ENCODE data around the gene DPEP2.
"Not testable (repeated sequence)": the region's sequence is repeated elsewhere in the genome, so short reads cannot be mapped to it uniquely, and the experiment has no call there.

The DPEP2 gene, protein sequence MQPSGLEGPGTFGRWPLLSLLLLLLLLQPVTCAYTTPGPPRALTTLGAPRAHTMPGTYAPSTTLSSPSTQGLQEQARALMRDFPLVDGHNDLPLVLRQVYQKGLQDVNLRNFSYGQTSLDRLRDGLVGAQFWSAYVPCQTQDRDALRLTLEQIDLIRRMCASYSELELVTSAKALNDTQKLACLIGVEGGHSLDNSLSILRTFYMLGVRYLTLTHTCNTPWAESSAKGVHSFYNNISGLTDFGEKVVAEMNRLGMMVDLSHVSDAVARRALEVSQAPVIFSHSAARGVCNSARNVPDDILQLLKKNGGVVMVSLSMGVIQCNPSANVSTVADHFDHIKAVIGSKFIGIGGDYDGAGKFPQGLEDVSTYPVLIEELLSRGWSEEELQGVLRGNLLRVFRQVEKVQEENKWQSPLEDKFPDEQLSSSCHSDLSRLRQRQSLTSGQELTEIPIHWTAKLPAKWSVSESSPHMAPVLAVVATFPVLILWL

DNA sequence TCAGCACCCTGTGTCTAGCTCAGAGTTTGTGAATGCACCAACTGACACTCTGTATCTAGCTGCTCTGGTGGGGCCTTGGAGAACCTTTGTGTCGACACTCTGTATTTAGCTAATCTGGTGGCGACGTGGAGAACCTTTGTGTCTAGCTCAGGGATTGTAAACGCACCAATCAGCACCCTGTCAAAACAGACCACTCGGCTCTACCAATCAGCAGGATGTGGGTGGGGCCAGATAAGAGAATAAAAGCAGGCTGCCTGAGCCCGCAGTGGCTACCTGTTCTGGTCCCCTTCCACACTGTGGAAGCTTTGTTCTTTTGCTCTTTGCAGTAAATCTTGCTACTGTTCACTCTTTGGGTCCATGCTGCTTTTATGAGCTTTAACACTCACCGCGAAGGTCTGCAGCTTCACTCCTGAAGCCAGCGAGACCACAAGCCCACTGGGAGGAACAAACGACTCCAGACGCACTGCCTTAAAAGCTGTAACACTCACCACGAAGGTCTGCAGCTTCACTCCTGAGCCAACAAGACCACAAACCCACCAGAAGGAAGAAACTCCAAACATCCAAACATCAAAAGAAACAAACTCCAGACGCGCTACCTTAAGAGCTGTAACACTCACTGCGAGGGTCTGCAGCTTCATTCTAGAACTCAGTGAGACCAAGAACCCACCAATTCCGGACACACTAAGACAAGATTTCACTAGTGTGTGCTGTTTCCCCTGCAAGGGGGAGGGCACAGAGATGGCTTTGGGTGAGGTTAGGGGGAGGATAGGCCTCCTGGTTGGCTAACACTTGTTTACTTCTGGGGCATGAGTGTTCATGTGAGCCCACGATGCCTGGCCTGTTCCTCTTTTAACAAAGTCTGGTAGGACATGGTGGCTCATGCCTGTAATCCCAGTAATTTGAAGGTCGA is at the start of gene DPEP2:
DPEP2 (minus strand) TSS at position 706 of the 910 bp plus-strand sequence. CDS start 6,272 bp downstream, outside the sequence.
- DNase-seq (ENCODE audit: low read depth, low spot score); H3K4me3 ChIP-seq (ENCODE audit: low read depth, low read length); in situ Hi-C loops (cut with HindIII; ENCODE audit: low sequenced_read_pairs): not testable (repeated sequence)

DNA sequence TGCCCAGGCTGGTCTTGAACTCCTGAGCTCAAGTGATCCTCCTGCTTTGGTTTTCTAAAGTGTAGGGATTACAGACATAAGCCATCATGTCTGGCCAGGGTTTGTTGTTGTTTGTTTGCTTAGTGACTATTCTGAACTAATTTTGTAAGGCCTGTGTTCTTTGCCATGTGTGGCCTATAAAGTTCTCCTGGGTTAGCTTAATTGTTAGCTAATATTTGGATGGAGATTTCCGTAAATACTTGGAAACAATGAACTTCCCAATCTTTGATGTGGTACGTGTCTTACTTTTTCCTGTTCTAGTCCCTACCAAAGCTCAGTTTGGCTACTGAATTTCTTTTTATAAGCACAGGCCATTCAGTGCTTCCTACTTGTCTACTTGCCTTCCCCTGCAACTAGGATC is 48.7 kb upstream of the DPEP2 start:
- H3K4me3 ChIP-seq (ENCODE audit: low read depth, low read length): no peak overlapping the region
- DNase-seq (ENCODE audit: low read depth, low spot score): no peak
- in situ Hi-C loops (cut with HindIII; ENCODE audit: low sequenced_read_pairs): no loop called here
- no peak for TF ChIP-seq CTCF (IDR thresholded peaks at IDR 0.05; ENCODE audit: low read depth, low read length)

- no peak for TF ChIP-seq CTCF (IDR thresholded peaks at IDR 0.05; ENCODE audit: low read depth, low read length)
- no peak for DNase-seq (ENCODE audit: low read depth, low spot score)
- in situ Hi-C loops (cut with HindIII; ENCODE audit: low sequenced_read_pairs): no loop called here
- no peak overlapping the region for H3K4me3 ChIP-seq (ENCODE audit: low read depth, low read length)
Observed at GRCh38 chr16:68046106-68046505, 46.8 kb upstream of the DPEP2 start.

- TF ChIP-seq CTCF (IDR thresholded peaks at IDR 0.05; ENCODE audit: low read depth, low read length): no peak
- in situ Hi-C loops (cut with HindIII; ENCODE audit: low sequenced_read_pairs): no loop called here
- DNase-seq (ENCODE audit: low read depth, low spot score): no peak
- H3K4me3 ChIP-seq (ENCODE audit: low read depth, low read length): no peak overlapping the region
Observed at GRCh38 chr16:68041783-68042182, 42.5 kb upstream of the DPEP2 start.

DNA sequence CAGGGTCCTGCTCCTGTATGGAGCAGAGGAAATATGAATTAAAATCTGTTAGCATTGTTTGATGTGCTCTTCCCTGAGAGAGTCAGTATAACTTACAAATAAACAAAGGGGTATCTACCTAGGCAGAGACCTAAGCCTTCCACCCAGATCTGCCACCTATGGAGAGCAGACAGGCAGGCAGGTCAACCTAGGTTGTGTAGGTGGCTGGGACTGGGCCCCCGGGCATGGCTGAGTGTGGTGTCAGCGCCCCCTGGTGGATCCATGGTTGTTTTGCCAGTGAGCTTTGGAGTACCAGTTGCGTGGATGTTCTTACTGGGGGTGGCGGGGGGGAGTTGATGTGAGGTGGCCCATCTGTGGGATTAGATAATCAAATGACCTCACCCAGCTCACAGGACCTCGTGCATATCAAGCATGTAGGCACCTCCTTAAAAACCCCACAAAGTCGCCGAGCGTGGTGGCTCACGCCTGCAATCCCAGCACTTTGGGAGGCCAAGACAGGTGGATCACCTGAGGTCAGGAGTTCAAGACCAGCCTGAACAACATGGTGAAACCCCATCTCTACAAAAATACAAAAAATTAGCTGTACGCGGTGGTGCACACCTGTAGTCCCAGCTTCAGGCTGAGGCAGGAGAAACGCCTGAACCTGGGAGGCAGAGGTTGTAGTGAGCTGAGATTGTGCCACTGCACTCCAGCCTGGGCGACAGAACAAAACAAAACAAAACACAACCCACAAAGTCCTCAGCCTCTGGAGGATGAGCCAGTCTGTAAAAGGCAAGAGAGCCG is 41.4 kb upstream of the DPEP2 start:
- H3K4me3 ChIP-seq (ENCODE audit: low read depth, low read length): no peak overlapping the region
- TF ChIP-seq CTCF (IDR thresholded peaks at IDR 0.05; ENCODE audit: low read depth, low read length): peak; percentile 87
- DNase-seq (ENCODE audit: low read depth, low spot score): peak; percentile 61
- in situ Hi-C loops (cut with HindIII; ENCODE audit: low sequenced_read_pairs): no loop called here

DNA sequence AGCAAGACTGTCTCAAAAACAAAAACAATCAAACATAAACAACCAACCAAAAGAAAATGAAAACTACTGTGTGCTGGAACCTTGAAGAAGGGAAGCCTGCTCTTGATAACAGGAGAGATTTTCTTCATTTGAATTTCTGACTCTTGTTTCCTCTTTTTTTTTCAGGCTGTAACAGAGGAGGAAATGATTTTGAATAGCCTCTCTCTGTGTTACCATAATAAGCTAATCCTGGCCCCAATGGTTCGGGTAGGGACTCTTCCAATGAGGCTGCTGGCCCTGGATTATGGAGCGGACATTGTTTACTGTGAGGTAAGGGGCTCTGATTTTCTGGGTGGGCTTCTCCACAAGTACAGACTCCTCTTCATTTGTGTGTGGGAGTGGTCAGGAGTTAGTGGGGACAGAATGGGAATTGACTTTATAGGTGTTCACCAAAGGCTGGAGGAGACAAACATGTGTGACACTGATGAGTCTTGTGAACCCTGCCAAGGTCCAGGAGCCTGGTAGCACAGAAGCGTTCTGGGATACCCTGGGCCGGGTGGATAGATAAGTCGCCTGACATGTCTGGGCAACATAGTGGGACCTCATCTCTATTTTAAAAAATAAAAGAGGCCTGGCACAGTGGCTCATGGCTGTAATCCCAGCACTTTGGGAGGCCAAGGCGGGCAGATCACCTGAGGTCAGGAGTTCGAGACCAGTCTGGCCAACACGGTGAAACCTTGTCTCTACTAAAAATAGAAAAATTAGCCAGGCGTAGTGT is 38.7 kb upstream of the DPEP2 start:
- in situ Hi-C loops (cut with HindIII; ENCODE audit: low sequenced_read_pairs): no loop called here
- no peak for DNase-seq (ENCODE audit: low read depth, low spot score)
- H3K4me3 ChIP-seq (ENCODE audit: low read depth, low read length): no peak overlapping the region
- no peak for TF ChIP-seq CTCF (IDR thresholded peaks at IDR 0.05; ENCODE audit: low read depth, low read length)
